RWPE2 (cell line): ENCODE data around the gene POLR2C.

Experiments
- ATAC-seq: fragments of 200-7000 bp; cut with Tn5 transposase; 3 replicates; pipeline ENCODE4 v1.9.1; 2021; ENCODE audit warnings: low read depth
- DNase-seq: peaks from one replicate; pipeline ENCODE4 v3.0.0-alpha.2; 2020; ENCODE audit warnings: low spot score
- H3K27ac ChIP-seq: fragments of 450-650 bp; 2 replicates; pipeline ENCODE4 v1.5.1; 2017; ENCODE audit warnings: mild to moderate bottlenecking; ENCODE audit not compliant: poor library complexity, severe bottlenecking
- H3K27me3 ChIP-seq: fragments of 250-450 bp; sonication (Bioruptor Pico); 2 replicates; pipeline ENCODE4 v1.5.1; 2021; ENCODE audit warnings: mild to moderate bottlenecking, moderate library complexity; ENCODE audit not compliant: insufficient read depth, poor library complexity, severe bottlenecking
- H3K36me3 ChIP-seq: fragments of 250-450 bp; sonication (Bioruptor Pico); 2 replicates; pipeline ENCODE4 v1.5.1; 2020; ENCODE audit warnings: low read depth, mild to moderate bottlenecking, moderate library complexity
- H3K4me1 ChIP-seq: fragments of 250-450 bp; sonication (Bioruptor Pico); 2 replicates; pipeline ENCODE4 v1.5.1; 2021; ENCODE audit warnings: mild to moderate bottlenecking, moderate library complexity; ENCODE audit not compliant: insufficient read depth, poor library complexity, severe bottlenecking
- H3K4me3 ChIP-seq: fragments of 250-450 bp; sonication (Bioruptor Pico); 2 replicates; pipeline ENCODE4 v1.5.1; 2021; ENCODE audit warnings: mild to moderate bottlenecking, moderate library complexity; ENCODE audit not compliant: severe bottlenecking
- H3K9me3 ChIP-seq: fragments of 250-450 bp; sonication (Bioruptor Pico); 2 replicates; pipeline ENCODE4 v1.5.1; 2021; ENCODE audit warnings: mild to moderate bottlenecking, moderate library complexity; ENCODE audit not compliant: severe bottlenecking
- CTCF ChIP-seq: fragments of 450-650 bp; IDR thresholded peaks from one replicate; pipeline ENCODE4 v1.5.1; 2017; ENCODE audit warnings: mild to moderate bottlenecking, moderate library complexity; ENCODE audit not compliant: poor library complexity, severe bottlenecking

Gene POLR2C

GRCh38 chr16:57514371-57514770 lies 51.9 kb downstream of the POLR2C start:
- no peak for ATAC-seq
- no peaks in the 10 kb centered on the region for H3K9me3 ChIP-seq
- H3K27me3 ChIP-seq: no peaks in the 10 kb centered on the region
- no peak overlapping the region for H3K27ac ChIP-seq
- no peaks in the 10 kb centered on the region for H3K36me3 ChIP-seq
- H3K4me3 ChIP-seq: no peak overlapping the region
- no peak for DNase-seq
- TF ChIP-seq CTCF: no peak
- H3K4me1 ChIP-seq: no peaks in the 10 kb centered on the region

- no peak for TF ChIP-seq CTCF
- no peak for DNase-seq
Measured at GRCh38 chr16:57514791-57515600, 52.5 kb downstream of the POLR2C start.

DNA sequence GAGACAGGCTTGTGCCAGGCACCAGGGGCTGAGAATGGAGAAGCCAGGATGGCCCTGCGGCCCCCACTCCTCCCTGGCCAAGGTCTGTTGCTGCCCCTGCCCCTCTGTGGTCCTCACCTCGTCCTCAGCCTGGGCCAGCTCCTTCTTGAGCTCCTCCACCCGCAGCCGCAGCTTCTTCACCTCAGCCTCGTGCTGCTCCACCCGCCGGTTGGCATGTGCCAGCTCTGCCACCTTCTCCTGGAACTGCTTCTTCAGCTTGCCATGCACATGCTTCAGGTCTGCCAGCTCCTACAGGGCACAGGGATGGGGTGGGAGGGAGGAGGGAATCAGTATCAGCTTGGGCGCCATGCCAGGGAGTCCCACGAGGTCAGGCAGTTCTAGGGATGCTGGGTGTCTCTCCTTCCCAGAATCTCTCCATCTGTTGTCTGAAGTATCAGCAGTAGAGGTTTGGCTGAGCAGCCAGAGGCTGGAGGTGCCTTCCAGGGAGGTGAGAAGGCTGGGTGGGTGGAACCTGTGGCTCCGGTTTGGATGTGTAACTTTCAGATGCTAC lies 53.8 kb downstream of the POLR2C start:
- no peak for ATAC-seq
- H3K27ac ChIP-seq: no peak overlapping the region
- no peak for TF ChIP-seq CTCF
- no peak for DNase-seq
- H3K9me3 ChIP-seq: no peaks in the 10 kb centered on the region
- H3K4me3 ChIP-seq: no peak overlapping the region
- no peaks in the 10 kb centered on the region for H3K4me1 ChIP-seq
- no peaks in the 10 kb centered on the region for H3K27me3 ChIP-seq
- H3K36me3 ChIP-seq: no peaks in the 10 kb centered on the region

More at GRCh38 chr16:57514791-57515600, 52.5 kb downstream of the POLR2C start:
- Histone ChIP-seq H3K4me1 (no peaks in the 10 kb centered on the region), H3K9me3 (no peaks in the 10 kb centered on the region), H3K4me3 (no peak overlapping the region), H3K27ac (no peak overlapping the region), H3K27me3 (no peaks in the 10 kb centered on the region), H3K36me3 (no peaks in the 10 kb centered on the region)
- no peak for ATAC-seq

GRCh38 chr16:57516773-57517172 lies 54.3 kb downstream of the POLR2C start:
- Histone ChIP-seq H3K4me3 (no peak overlapping the region), H3K27me3 (no peaks in the 10 kb centered on the region), H3K36me3 (no peaks in the 10 kb centered on the region), H3K27ac (no peak overlapping the region), H3K4me1 (no peaks in the 10 kb centered on the region), H3K9me3 (no peaks in the 10 kb centered on the region)
- DNase-seq (no peak), ATAC-seq (no peak)
- no peak for TF ChIP-seq CTCF
